NCI-H2227 (cell line): Measurements from ENCODE around the gene MAB21L4.

Experiments used
- DNase-seq: peaks from one replicate; lab custom pipeline; 2025; ENCODE audit not compliant: unreplicated experiment; lab: John Stamatoyannopoulos, UW

The MAB21L4 gene

GRCh38 chr2:240869109-240869955 lies 26.6 kb downstream of the MAB21L4 start:
- DNase-seq: no peak

- DNase-seq: no peak
Observed at GRCh38 chr2:240868286-240869108, 27.5 kb downstream of the MAB21L4 start, which contains the start of gene AGXT. Gene AGXT (plus strand): TSS chr2:240868824. CDS start chr2:240868866, 42 bp downstream.

GRCh38 chr2:240865391-240865790 lies 30.6 kb downstream of the MAB21L4 start:
- DNase-seq: no peak

GRCh38 chr2:240864475-240864874 lies 31.5 kb downstream of the MAB21L4 start:
- DNase-seq: no peak

GRCh38 chr2:240861547-240861946 lies 34.4 kb downstream of the MAB21L4 start:
- DNase-seq: no peak

GRCh38 chr2:240858871-240859270 lies 37.1 kb downstream of the MAB21L4 start:
- DNase-seq: no peak

- DNase-seq: no peak
Observed at GRCh38 chr2:240858321-240858720, 37.6 kb downstream of the MAB21L4 start.

- no peak for DNase-seq
Observed at GRCh38 chr2:240857039-240858008, 38.6 kb downstream of the MAB21L4 start.

- no peak for DNase-seq
Observed at GRCh38 chr2:240856151-240856980, 39.6 kb downstream of the MAB21L4 start.

- DNase-seq: no peak
Observed at GRCh38 chr2:240855670-240856069, 40.3 kb downstream of the MAB21L4 start.

- DNase-seq: no peak
Observed at GRCh38 chr2:240852671-240853314, 43.2 kb downstream of the MAB21L4 start.

GRCh38 chr2:240851078-240851991 lies 44.6 kb downstream of the MAB21L4 start:
- peak; percentile 85 for DNase-seq

- DNase-seq: no peak
Observed at GRCh38 chr2:240850756-240851077, 45.2 kb downstream of the MAB21L4 start.

GRCh38 chr2:240850026-240850425 lies 45.9 kb downstream of the MAB21L4 start:
- no peak for DNase-seq

GRCh38 chr2:240848900-240849680 lies 46.9 kb downstream of the MAB21L4 start:
- no peak for DNase-seq

- no peak for DNase-seq
Observed at GRCh38 chr2:240847817-240848216, 48.1 kb downstream of the MAB21L4 start.

- no peak for DNase-seq
Observed at GRCh38 chr2:240846873-240847595, 48.9 kb downstream of the MAB21L4 start.
